Measurements from ENCODE around the gene GLA. TPM values are rescaled to one million over a fixed set of nuclear protein-coding genes. Genes with fewer than 3 reads are reported as not detected.

The GLA gene
- total and polyA plus RNA-seq, 2 donors (not counting 1 experiment from before 2014, with no cell fraction given) = 22.1 to 42.7 TPM

- POLR2A ChIA-PET = no interaction called here
- Histone ChIP-seq H4K20me1 (ENCODE audit: control insufficient read depth, insufficient read depth, low read length, poor library complexity, severe bottlenecking) (no peaks in the 10 kb centered on the region), H2AFZ (ENCODE audit: insufficient read depth, low read depth, low read length, poor library complexity, severe bottlenecking) (peak overlapping the region; percentile 36), H3K36me3 (replicated peaks in 1 of 2; ENCODE audit: control extremely low read depth in 1 of 2, control insufficient read depth in 1 of 2, extremely low read depth in 1 of 2, insufficient read depth in 2 of 2, low read length in 1 of 2) (peaks cover 2 to 16% of the 10 kb centered on the region in 2 experiments), H3K27me3 (replicated peaks in 1 of 4; ENCODE audit: control extremely low read depth in 1 of 4, control insufficient read depth in 3 of 4, insufficient read depth in 4 of 4, low read length in 3 of 4) (no peaks in the 10 kb centered on the region), H3K9ac (ENCODE audit: low read length) (no peak overlapping the region), H3K4me1 (ENCODE audit: control insufficient read depth in 2 of 2, insufficient read depth in 2 of 2, low read length in 2 of 2) (peaks cover 33 to 38% of the 10 kb centered on the region in 2 donors), H3K27ac (ENCODE audit: low read length in 2 of 2) (peak overlapping the region; percentile 59 to 71), H3K4me3 (ENCODE audit: control extremely low read depth in 1 of 5, extremely low read depth in 1 of 5, insufficient read depth in 1 of 5, low read depth in 2 of 5, low read length in 4 of 5) (no peak overlapping the region), H3K4me2 (replicated peaks; ENCODE audit: low read depth, low read length, poor library complexity, severe bottlenecking) (peak overlapping the region; percentile 31), H3K79me2 (ENCODE audit: control insufficient read depth, insufficient read depth, low read length) (peaks cover 27% of the 10 kb centered on the region), H3K9me3 (ENCODE audit: control extremely low read depth in 1 of 3, control insufficient read depth in 2 of 3, insufficient read depth in 1 of 3, low read length in 2 of 3) (no peaks in the 10 kb centered on the region)
- DNase-seq = peak; percentile 78
- peak overlapping the region; percentile 59 for H3K4me3 Mint-ChIP-seq
- peak overlapping the region; percentile 84 for H3K27ac Mint-ChIP-seq
- peaks cover 55% of the 10 kb centered on the region for H3K4me1 Mint-ChIP-seq
- intact Hi-C loops (cut with micrococcal nuclease) = loop anchor here (1.0 to 10.0 kb wide), 6 partner anchors 128 to 669 kb away; no protein-coding TSS in a partner anchor
- ATAC-seq (ENCODE audit: low read depth) = peak; percentile 58
- H3K9me3 Mint-ChIP-seq (ENCODE audit: insufficient read depth) = no peaks in the 10 kb centered on the region
- TF ChIP-seq EZH2 (IDR thresholded peaks at IDR 0.05; ENCODE audit: borderline replicate concordance, insufficient read depth, low read depth, low read length, poor library complexity, severe bottlenecking) = no peak
- peak; percentile 72 for TF ChIP-seq CTCF (IDR thresholded peaks at IDR 0.05)
- CTCF ChIA-PET = interaction anchor here (0.6 to 2.9 kb wide), 14 partner anchors 11 to 668 kb away, joined by 3 to 17 read pairs (median 3); partner anchors contain the start of genes BTK and ZMAT1
- H3K27me3 Mint-ChIP-seq = no peaks in the 10 kb centered on the region
- WGBS (ENCODE audit: insufficient coverage) = no CpG with 5 or more reads among the region's 12 CpGs
Observed at GRCh38 chrX:101415180-101416145, 7.7 kb upstream of the GLA start.

- CTCF ChIA-PET = no interaction called here
- peaks cover 2 to 16% of the 10 kb centered on the region in 2 experiments for H3K36me3 ChIP-seq (replicated peaks in 1 of 2; ENCODE audit: control extremely low read depth in 1 of 2, control insufficient read depth in 1 of 2, extremely low read depth in 1 of 2, insufficient read depth in 2 of 2, low read length in 1 of 2)
- H3K79me2 ChIP-seq (ENCODE audit: control insufficient read depth, insufficient read depth, low read length) = peaks cover 50% of the 10 kb centered on the region
Observed at GRCh38 chrX:101411984-101412383, 4.3 kb upstream of the GLA start.

More at GRCh38 chrX:101411984-101412383, 4.3 kb upstream of the GLA start:
- H3K4me3 ChIP-seq (ENCODE audit: control extremely low read depth in 1 of 5, extremely low read depth in 1 of 5, insufficient read depth in 1 of 5, low read depth in 2 of 5, low read length in 4 of 5) = no peak overlapping the region
- DNase-seq (peak; percentile 43), ATAC-seq (ENCODE audit: low read depth) (no peak)
- H3K27ac ChIP-seq (ENCODE audit: low read length in 2 of 2) = peak overlapping the region; percentile 27 to 63
- peaks cover 36 to 42% of the 10 kb centered on the region in 2 donors for H3K4me1 ChIP-seq (ENCODE audit: control insufficient read depth in 2 of 2, insufficient read depth in 2 of 2, low read length in 2 of 2)
- WGBS (ENCODE audit: insufficient coverage) = 77% methylated on average over 5 of the region's 10 CpGs
- H2AFZ ChIP-seq (ENCODE audit: insufficient read depth, low read depth, low read length, poor library complexity, severe bottlenecking) = no peak overlapping the region
- H3K27me3 ChIP-seq (replicated peaks in 1 of 4; ENCODE audit: control extremely low read depth in 1 of 4, control insufficient read depth in 3 of 4, insufficient read depth in 4 of 4, low read length in 3 of 4) = no peaks in the 10 kb centered on the region
- H3K9ac ChIP-seq (ENCODE audit: low read length) = no peak overlapping the region
- H4K20me1 ChIP-seq (ENCODE audit: control insufficient read depth, insufficient read depth, low read length, poor library complexity, severe bottlenecking) = no peaks in the 10 kb centered on the region
- Mint-ChIP-seq H3K4me1 (peaks cover 51% of the 10 kb centered on the region), H3K27me3 (no peaks in the 10 kb centered on the region), H3K4me3 (no peak overlapping the region), H3K9me3 (ENCODE audit: insufficient read depth) (no peaks in the 10 kb centered on the region), H3K27ac (peak overlapping the region; percentile 78)
- POLR2A ChIA-PET = no interaction called here
- intact Hi-C loops (cut with micrococcal nuclease) = loop anchor here (10.0 kb wide), 1 partner anchor 673 kb away; no protein-coding TSS in a partner anchor
- H3K9me3 ChIP-seq (ENCODE audit: control extremely low read depth in 1 of 3, control insufficient read depth in 2 of 3, insufficient read depth in 1 of 3, low read length in 2 of 3) = no peaks in the 10 kb centered on the region
- no peak for TF ChIP-seq CTCF (IDR thresholded peaks at IDR 0.05)
- TF ChIP-seq EZH2 (IDR thresholded peaks at IDR 0.05; ENCODE audit: borderline replicate concordance, insufficient read depth, low read depth, low read length, poor library complexity, severe bottlenecking) = no peak
- H3K4me2 ChIP-seq (replicated peaks; ENCODE audit: low read depth, low read length, poor library complexity, severe bottlenecking) = peak overlapping the region; percentile 6
